Neural progenitor cell (in vitro differentiated cells): Measurements from ENCODE around the gene CXCR2. TPM values are rescaled to one million over a fixed set of nuclear protein-coding genes. Genes with fewer than 3 reads are reported as not detected.

ENCODE experiments used
- DNase-seq: peaks from one replicate; pipeline ENCODE4 v3.0.0-alpha.2; 2016; ENCODE audit warnings: low spot score
- H2AFZ ChIP-seq: fragments of 200-600 bp; sonication (generic); replicated peaks from 2 replicates; pipeline ENCODE4 v1.6.1; 2016; ENCODE audit warnings: antibody characterized with exemption
- H3F3A ChIP-seq: fragments of 200-600 bp; sonication (generic); 2 replicates; pipeline ENCODE4 v1.6.1; 2016; ENCODE audit warnings: antibody characterized with exemption, low read depth
- H3K27ac ChIP-seq: fragments of 200-600 bp; sonication (generic); 2 replicates; pipeline ENCODE4 v1.5.1; 2016; ENCODE audit warnings: mild to moderate bottlenecking
- H3K27me3 ChIP-seq: fragments of 200-600 bp; sonication (generic); 2 replicates; pipeline ENCODE4 v1.6.1; 2016; ENCODE audit warnings: mild to moderate bottlenecking, moderate library complexity
- H3K36me3 ChIP-seq: fragments of 200-600 bp; sonication (generic); 2 replicates; pipeline ENCODE4 v1.5.1; 2016
- H3K4me1 ChIP-seq: fragments of 200-600 bp; sonication (generic); 2 replicates; pipeline ENCODE4 v1.6.1; 2016; ENCODE audit warnings: mixed run types
- H3K4me2 ChIP-seq: fragments of 200-600 bp; sonication (generic); 2 replicates; pipeline ENCODE4 v1.6.1; 2016
- H3K4me3 ChIP-seq: fragments of 200-600 bp; sonication (generic); 2 replicates; pipeline ENCODE4 v1.5.1; 2016
- H3K79me2 ChIP-seq: fragments of 200-600 bp; sonication (generic); 2 replicates; pipeline ENCODE4 v1.6.1; 2016; ENCODE audit warnings: low read depth
- H3K9ac ChIP-seq: fragments of 200-600 bp; sonication (generic); 2 replicates; pipeline ENCODE4 v1.6.1; 2016
- H3K9me3 ChIP-seq: fragments of 200-600 bp; sonication (generic); 2 replicates; pipeline ENCODE4 v1.5.1; 2016; ENCODE audit warnings: low read depth
- H4K20me1 ChIP-seq: fragments of 200-600 bp; sonication (generic); 2 replicates; pipeline ENCODE4 v1.6.1; 2016; ENCODE audit warnings: low read depth
- H3K27ac Mint-ChIP-seq: 3 replicates; pipeline ENCODE4 v1.8.0; 2021; ENCODE audit warnings: mixed read lengths
- H3K27me3 Mint-ChIP-seq: 2 replicates; pipeline ENCODE4 v1.8.0; 2022; ENCODE audit warnings: low read depth, mild to moderate bottlenecking, inconsistent platforms, moderate library complexity, mixed read lengths; ENCODE audit not compliant: insufficient read depth
- H3K36me3 Mint-ChIP-seq: 3 replicates; pipeline ENCODE4 v1.8.0; 2021; ENCODE audit warnings: mixed read lengths
- H3K4me1 Mint-ChIP-seq: 3 replicates; pipeline ENCODE4 v1.8.0; 2021; ENCODE audit warnings: mixed read lengths
- H3K4me3 Mint-ChIP-seq: 3 replicates; pipeline ENCODE4 v1.8.0; 2021; ENCODE audit warnings: mild to moderate bottlenecking, moderate library complexity, mixed read lengths
- H3K9me3 Mint-ChIP-seq: 3 replicates; pipeline ENCODE4 v1.8.0; 2020; ENCODE audit warnings: mixed read lengths
- EZH2 ChIP-seq: fragments of 200-600 bp; sonication (generic); IDR thresholded peaks from 2 replicates; pipeline ENCODE4 v1.6.1; 2017; ENCODE audit warnings: antibody characterized with exemption, mild to moderate bottlenecking, moderate library complexity
- EZH2phosphoT487 ChIP-seq: fragments of 200-600 bp; sonication (generic); IDR thresholded peaks from 2 replicates; pipeline ENCODE4 v1.6.1; 2017; ENCODE audit warnings: antibody characterized with exemption
- total RNA-seq: library from RNA; depleted of rRNA; stranded (reverse); fragments of >200 nt; gene quantifications from 2 replicates; pipeline ENCODE4 v1.2.3, GENCODE V29; 2015; ENCODE audit warnings: low replicate concordance
- TF ChIP-seq, protein P1 (sequence below): fragments of 200-600 bp; sonication (generic); IDR thresholded peaks from 2 replicates; pipeline ENCODE4 v1.5.1; 2017; ENCODE audit warnings: antibody characterized with exemption, mild to moderate bottlenecking

Gene CXCR2
- total RNA-seq, 1 donor from 2014 or later, result not detected

- H3K4me2 ChIP-seq, result no peak overlapping the region
- H3K9me3 ChIP-seq, result no peaks in the 10 kb centered on the region
- no peaks in the 10 kb centered on the region for H3F3A ChIP-seq
- Mint-ChIP-seq H3K4me3 (no peak overlapping the region), H3K27me3 (peaks cover 3% of the 10 kb centered on the region), H3K27ac (no peak overlapping the region), H3K36me3 (no peaks in the 10 kb centered on the region), H3K9me3 (no peaks in the 10 kb centered on the region), H3K4me1 (no peaks in the 10 kb centered on the region)
- H3K79me2 ChIP-seq, result no peaks in the 10 kb centered on the region
- no peaks in the 10 kb centered on the region for H4K20me1 ChIP-seq
- H3K27me3 ChIP-seq, result no peaks in the 10 kb centered on the region
- TF ChIP-seq EZH2phosphoT487, result no peak
- no peak overlapping the region for H3K4me3 ChIP-seq
- H3K27ac ChIP-seq, result no peak overlapping the region
- no peaks in the 10 kb centered on the region for H3K36me3 ChIP-seq
- no peak for DNase-seq
- no peaks in the 10 kb centered on the region for H3K4me1 ChIP-seq
- no peak overlapping the region for H2AFZ ChIP-seq
- H3K9ac ChIP-seq, result no peak overlapping the region
These were observed 26.3 kb downstream of the CXCR2 start for GRCh38 chr2:218152172-218152571.

- no peaks in the 10 kb centered on the region for H3K4me1 Mint-ChIP-seq
- H3K36me3 Mint-ChIP-seq, result no peaks in the 10 kb centered on the region
- Histone ChIP-seq H2AFZ (no peak overlapping the region), H3K4me3 (no peak overlapping the region), H3K4me1 (no peaks in the 10 kb centered on the region), H3K27ac (no peak overlapping the region), H3K79me2 (no peaks in the 10 kb centered on the region), H3K27me3 (no peaks in the 10 kb centered on the region), H3K36me3 (no peaks in the 10 kb centered on the region), H3K9ac (no peak overlapping the region), H3F3A (no peaks in the 10 kb centered on the region), H3K4me2 (no peak overlapping the region), H3K9me3 (no peaks in the 10 kb centered on the region), H4K20me1 (no peaks in the 10 kb centered on the region)
- H3K4me3 Mint-ChIP-seq, result no peak overlapping the region
- DNase-seq, result no peak
- TF ChIP-seq EZH2 (no peak), EZH2phosphoT487 (no peak)
- TF ChIP-seq, protein P1, sequence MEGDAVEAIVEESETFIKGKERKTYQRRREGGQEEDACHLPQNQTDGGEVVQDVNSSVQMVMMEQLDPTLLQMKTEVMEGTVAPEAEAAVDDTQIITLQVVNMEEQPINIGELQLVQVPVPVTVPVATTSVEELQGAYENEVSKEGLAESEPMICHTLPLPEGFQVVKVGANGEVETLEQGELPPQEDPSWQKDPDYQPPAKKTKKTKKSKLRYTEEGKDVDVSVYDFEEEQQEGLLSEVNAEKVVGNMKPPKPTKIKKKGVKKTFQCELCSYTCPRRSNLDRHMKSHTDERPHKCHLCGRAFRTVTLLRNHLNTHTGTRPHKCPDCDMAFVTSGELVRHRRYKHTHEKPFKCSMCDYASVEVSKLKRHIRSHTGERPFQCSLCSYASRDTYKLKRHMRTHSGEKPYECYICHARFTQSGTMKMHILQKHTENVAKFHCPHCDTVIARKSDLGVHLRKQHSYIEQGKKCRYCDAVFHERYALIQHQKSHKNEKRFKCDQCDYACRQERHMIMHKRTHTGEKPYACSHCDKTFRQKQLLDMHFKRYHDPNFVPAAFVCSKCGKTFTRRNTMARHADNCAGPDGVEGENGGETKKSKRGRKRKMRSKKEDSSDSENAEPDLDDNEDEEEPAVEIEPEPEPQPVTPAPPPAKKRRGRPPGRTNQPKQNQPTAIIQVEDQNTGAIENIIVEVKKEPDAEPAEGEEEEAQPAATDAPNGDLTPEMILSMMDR, result no peak
- no peaks in the 10 kb centered on the region for H3K9me3 Mint-ChIP-seq
- H3K27me3 Mint-ChIP-seq, result peaks cover 3% of the 10 kb centered on the region
- no peak overlapping the region for H3K27ac Mint-ChIP-seq
These were observed 26.9 kb downstream of the CXCR2 start for GRCh38 chr2:218152777-218153176.

DNA sequence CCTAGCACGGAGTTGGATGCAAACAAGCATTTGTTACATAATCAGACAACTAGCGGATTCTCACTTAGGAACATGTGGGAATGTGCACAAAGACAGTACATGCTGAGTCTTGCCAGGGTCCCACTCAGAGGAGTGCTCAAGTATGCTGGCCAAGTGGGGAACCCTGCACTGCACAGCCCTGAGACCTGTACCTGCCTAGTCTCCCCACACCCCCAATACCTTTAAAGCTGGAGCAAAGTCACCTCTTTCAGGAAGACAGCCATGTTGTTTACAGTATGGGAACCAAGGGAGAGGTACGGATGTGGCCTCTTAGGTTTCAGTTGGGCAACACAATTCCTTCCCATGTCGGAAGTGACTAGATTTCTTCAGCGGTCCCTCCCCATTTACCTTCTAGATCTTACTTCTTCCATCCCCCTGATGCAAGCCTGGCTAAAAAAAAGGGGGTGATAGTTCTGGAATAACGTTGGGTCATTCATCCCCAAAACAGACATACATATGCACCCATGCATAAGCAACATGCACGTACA, 30.2 kb downstream of the CXCR2 start:
- Histone ChIP-seq H3K27ac (no peak overlapping the region), H3K9me3 (no peaks in the 10 kb centered on the region), H3F3A (no peaks in the 10 kb centered on the region), H3K79me2 (no peaks in the 10 kb centered on the region), H3K27me3 (no peaks in the 10 kb centered on the region), H3K4me3 (no peak overlapping the region), H2AFZ (no peak overlapping the region), H3K9ac (no peak overlapping the region), H3K4me1 (no peaks in the 10 kb centered on the region), H3K36me3 (no peaks in the 10 kb centered on the region), H4K20me1 (no peaks in the 10 kb centered on the region), H3K4me2 (no peak overlapping the region)
- no peak overlapping the region for H3K4me3 Mint-ChIP-seq
- no peaks in the 10 kb centered on the region for H3K4me1 Mint-ChIP-seq
- no peaks in the 10 kb centered on the region for H3K9me3 Mint-ChIP-seq
- DNase-seq, result no peak
- peaks cover 11% of the 10 kb centered on the region for H3K27me3 Mint-ChIP-seq
- no peaks in the 10 kb centered on the region for H3K36me3 Mint-ChIP-seq
- TF ChIP-seq EZH2 (no peak), EZH2phosphoT487 (no peak)
- TF ChIP-seq, protein P1, result no peak
- no peak overlapping the region for H3K27ac Mint-ChIP-seq

GRCh38 chr2:218161644-218162043, 35.8 kb downstream of the CXCR2 start:
- Mint-ChIP-seq H3K36me3 (no peaks in the 10 kb centered on the region), H3K4me3 (no peak overlapping the region), H3K9me3 (no peaks in the 10 kb centered on the region), H3K27ac (no peak overlapping the region), H3K4me1 (no peaks in the 10 kb centered on the region), H3K27me3 (peaks cover 25% of the 10 kb centered on the region)
- Histone ChIP-seq H3K4me1 (no peaks in the 10 kb centered on the region), H3K9me3 (no peaks in the 10 kb centered on the region), H3K27me3 (no peaks in the 10 kb centered on the region), H3K4me2 (no peak overlapping the region), H3F3A (no peaks in the 10 kb centered on the region), H3K4me3 (no peak overlapping the region), H3K36me3 (no peaks in the 10 kb centered on the region), H3K27ac (no peak overlapping the region), H3K79me2 (no peaks in the 10 kb centered on the region), H2AFZ (no peak overlapping the region), H4K20me1 (no peaks in the 10 kb centered on the region), H3K9ac (no peak overlapping the region)
- DNase-seq, result no peak
- TF ChIP-seq, protein P1, result no peak
- TF ChIP-seq EZH2 (no peak), EZH2phosphoT487 (no peak)
